HepG2 (cell line): ENCODE measurements around the gene CYP4F22. TPM values are rescaled to one million over a fixed set of nuclear protein-coding genes. Genes with fewer than 3 reads are reported as not detected.

Experiments
- BORCS8-MEF2B ChIP-seq: sonication (generic); formaldehyde crosslinking; IDR thresholded peaks from 2 replicates; pipeline ENCODE4 v1.8.0; 2022; ENCODE audit warnings: mild to moderate bottlenecking, missing genetic modification reagents
- ELF3 ChIP-seq: IDR thresholded peaks from 2 replicates; pipeline ENCODE4 v1.6.1; 2016; ENCODE audit warnings: missing genetic modification reagents, missing compliant biosample characterization
- FOXM1 ChIP-seq: sonication (generic); formaldehyde crosslinking; IDR thresholded peaks from 2 replicates; pipeline ENCODE4 v1.5.0; 2020; ENCODE audit warnings: missing genetic modification reagents
- KDM3A ChIP-seq: IDR thresholded peaks from 2 replicates; pipeline ENCODE4 v1.6.1; 2018; ENCODE audit warnings: low read depth, missing compliant biosample characterization
- KLF9 ChIP-seq: IDR thresholded peaks from 2 replicates; pipeline ENCODE4 v1.6.1; 2016; ENCODE audit warnings: low read depth
- KMT2A ChIP-seq: sonication (generic); formaldehyde crosslinking; IDR thresholded peaks from 2 replicates; pipeline ENCODE4 v1.4.0; 2020; ENCODE audit warnings: missing genetic modification reagents
- LCORL ChIP-seq, 2 experiments: fragments of 450-650 bp in 1 of 2; sonication (generic) in 1 of 2; formaldehyde crosslinking in 1 of 2; IDR thresholded peaks; 2 replicates each; pipeline versions ENCODE4 v1.5.0 to v1.6.1; 2017 to 2020; ENCODE audit warnings: antibody characterized with exemption in 1 of 2, missing genetic modification reagents in 1 of 2
- MED13 ChIP-seq: sonication (generic); formaldehyde crosslinking; IDR thresholded peaks from 2 replicates; pipeline ENCODE4 v1.5.0; 2020; ENCODE audit warnings: missing genetic modification reagents
- MTF2 ChIP-seq: sonication (generic); formaldehyde crosslinking; IDR thresholded peaks from 2 replicates; pipeline ENCODE4 v1.5.0; 2020; ENCODE audit warnings: missing genetic modification reagents, borderline replicate concordance
- PCBP1 ChIP-seq: fragments of 200-400 bp; formaldehyde crosslinking; IDR thresholded peaks from 2 replicates; pipeline ENCODE4 v1.6.1; 2017; ENCODE audit warnings: mild to moderate bottlenecking, low read depth, low read length, borderline replicate concordance
- POGZ ChIP-seq: sonication (generic); formaldehyde crosslinking; IDR thresholded peaks from 2 replicates; pipeline ENCODE4 v1.4.0; 2020; ENCODE audit warnings: mild to moderate bottlenecking, missing genetic modification reagents
- RARG ChIP-seq: sonication (generic); formaldehyde crosslinking; IDR thresholded peaks from 2 replicates; pipeline ENCODE4 v1.4.0; 2020; ENCODE audit warnings: low read depth, mild to moderate bottlenecking, missing genetic modification reagents
- SPEN ChIP-seq: sonication (generic); formaldehyde crosslinking; IDR thresholded peaks from 2 replicates; pipeline ENCODE4 v1.5.1; 2020; ENCODE audit warnings: low read depth, mild to moderate bottlenecking, missing genetic modification reagents
- ZNF143 ChIP-seq: sonication (generic); formaldehyde crosslinking; IDR thresholded peaks from 2 replicates; pipeline ENCODE4 v1.4.0; 2020; ENCODE audit warnings: missing genetic modification reagents
- ZNF3 ChIP-seq: IDR thresholded peaks from 2 replicates; pipeline ENCODE4 v1.7.0; 2017; ENCODE audit warnings: inconsistent platforms
- ZNF468 ChIP-seq: sonication (generic); formaldehyde crosslinking; IDR thresholded peaks from 2 replicates; pipeline ENCODE4 v1.8.0; 2022; ENCODE audit warnings: mild to moderate bottlenecking, moderate library complexity, missing genetic modification reagents
- ZNF629 ChIP-seq: sonication (generic); formaldehyde crosslinking; conservative IDR thresholded peaks from 2 replicates; pipeline ENCODE4 v1.5.0; 2020; ENCODE audit warnings: missing genetic modification reagents
- ZNF766 ChIP-seq: sonication (generic); formaldehyde crosslinking; IDR thresholded peaks from 2 replicates; pipeline ENCODE4 v1.5.0; 2020; ENCODE audit warnings: missing genetic modification reagents, borderline replicate concordance
- ZSCAN30 ChIP-seq: sonication (generic); formaldehyde crosslinking; IDR thresholded peaks from 2 replicates; pipeline ENCODE4 v1.5.0; 2020; ENCODE audit warnings: mild to moderate bottlenecking, missing genetic modification reagents
- polyA plus RNA-seq, 8 experiments: library from polyadenylated mRNA; depleted of rRNA in 3 of 8; stranded (reverse) in 7 of 8; unstranded in 1 of 8; fragments of >200 nt; fragmentation: Illumina TruSeq in 4 of 8; extraction: Trizol in 4 of 8; gene quantifications; 2 replicates each; pipeline versions ENCODE4 v1.2.1 to v1.2.3, GENCODE V29; 2011 to 2016; ENCODE audit warnings: low read depth in 4 of 8, missing spikeins in 1 of 8, mixed read lengths in 1 of 8; ENCODE audit not compliant: insufficient read depth in 1 of 8
- total RNA-seq, 5 experiments: library from RNA; depleted of rRNA; stranded (reverse); fragments of >200 nt; fragmentation: Illumina TruSeq; extraction: Trizol; gene quantifications; 2 replicates each; pipeline ENCODE4 v1.2.3, GENCODE V29; 2016; ENCODE audit warnings: low read depth in 1 of 5
- TF ChIP-seq, protein P1 (sequence below): sonication (generic); formaldehyde crosslinking; IDR thresholded peaks from 2 replicates; pipeline ENCODE4 v1.5.1; 2020; ENCODE audit warnings: mild to moderate bottlenecking, missing genetic modification reagents, borderline replicate concordance
- TF ChIP-seq, protein P2 (sequence below): sonication (generic); formaldehyde crosslinking; IDR thresholded peaks from 2 replicates; pipeline ENCODE4 v1.5.1; 2020; ENCODE audit warnings: missing genetic modification reagents, mild to moderate bottlenecking, borderline replicate concordance
- TF ChIP-seq, protein P3 (sequence below): sonication (generic); formaldehyde crosslinking; IDR thresholded peaks from 2 replicates; pipeline ENCODE4 v1.4.0; 2020; ENCODE audit warnings: missing genetic modification reagents

Gene CYP4F22
- total and polyA plus RNA-seq, 2 of the 13 experiments (the other 11 are each of a cell fraction or from before 2014, with no cell fraction given): 0.05 TPM; not detected in 1

DNA sequence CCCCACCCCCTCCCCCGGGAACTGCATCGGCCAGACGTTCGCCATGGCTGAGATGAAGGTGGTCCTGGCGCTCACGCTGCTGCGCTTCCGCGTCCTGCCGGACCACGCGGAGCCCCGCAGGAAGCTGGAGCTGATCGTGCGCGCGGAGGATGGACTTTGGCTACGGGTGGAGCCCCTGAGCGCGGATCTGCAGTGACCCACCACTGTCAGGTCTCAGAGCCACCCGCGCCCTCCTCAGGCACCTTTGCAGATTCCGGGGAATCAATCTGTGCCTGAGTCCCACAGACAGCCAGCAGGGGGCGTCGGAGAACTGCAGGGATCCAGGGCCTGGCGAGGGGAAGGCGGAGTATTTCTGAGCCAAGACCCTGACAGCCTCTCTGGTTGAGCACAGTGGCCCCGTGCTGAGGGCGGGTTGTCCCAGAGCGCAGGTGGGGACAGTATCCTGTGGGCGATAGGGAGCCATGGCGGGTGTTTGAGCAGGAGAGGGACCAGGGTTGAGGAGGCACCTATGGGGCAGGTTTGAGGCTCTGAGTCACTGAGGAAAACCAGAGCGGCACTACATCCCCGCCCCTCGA lies 76.3 kb downstream of the CYP4F22 start (continued):
- TF ChIP-seq, protein P1, sequence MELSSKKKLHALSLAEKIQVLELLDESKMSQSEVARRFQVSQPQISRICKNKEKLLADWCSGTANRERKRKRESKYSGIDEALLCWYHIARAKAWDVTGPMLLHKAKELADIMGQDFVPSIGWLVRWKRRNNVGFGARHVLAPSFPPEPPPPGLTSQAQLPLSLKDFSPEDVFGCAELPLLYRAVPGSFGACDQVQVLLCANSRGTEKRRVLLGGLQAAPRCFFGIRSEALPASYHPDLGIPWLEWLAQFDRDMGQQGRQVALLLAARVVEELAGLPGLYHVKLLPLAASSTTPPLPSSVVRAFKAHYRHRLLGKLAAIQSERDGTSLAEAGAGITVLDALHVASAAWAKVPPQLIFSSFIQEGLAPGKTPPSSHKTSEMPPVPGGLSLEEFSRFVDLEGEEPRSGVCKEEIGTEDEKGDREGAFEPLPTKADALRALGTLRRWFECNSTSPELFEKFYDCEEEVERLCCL: no peak
- TF ChIP-seq ELF3 (no peak), KDM3A (CRISPR knock-in tag) (0 out of 2 replicates have a peak, but pooled peaks have one; percentile 49), LCORL (IDR thresholded peaks at IDR 0.05) (no peak), LCORL (CRISPR knock-in tag; IDR thresholded peaks at IDR 0.05) (0 out of 2 replicates have a peak, but pooled peaks have one; percentile 40), SPEN (CRISPR knock-in tag) (no peak), MTF2 (no peak), ZNF143 (CRISPR knock-in tag) (no peak), PCBP1 (no peak), MED13 (CRISPR knock-in tag) (no peak), ZNF3 (CRISPR knock-in tag) (no peak), ZNF468 (CRISPR knock-in tag) (no peak), ZNF766 (CRISPR knock-in tag) (no peak), BORCS8-MEF2B (no peak), FOXM1 (CRISPR knock-in tag) (no peak), RARG (CRISPR knock-in tag) (no peak), ZSCAN30 (CRISPR knock-in tag) (no peak), ZNF629 (CRISPR knock-in tag) (no peak), KMT2A (CRISPR knock-in tag) (no peak), KLF9 (CRISPR knock-in tag) (no peak), POGZ (CRISPR knock-in tag) (no peak)
- TF ChIP-seq, protein P2, sequence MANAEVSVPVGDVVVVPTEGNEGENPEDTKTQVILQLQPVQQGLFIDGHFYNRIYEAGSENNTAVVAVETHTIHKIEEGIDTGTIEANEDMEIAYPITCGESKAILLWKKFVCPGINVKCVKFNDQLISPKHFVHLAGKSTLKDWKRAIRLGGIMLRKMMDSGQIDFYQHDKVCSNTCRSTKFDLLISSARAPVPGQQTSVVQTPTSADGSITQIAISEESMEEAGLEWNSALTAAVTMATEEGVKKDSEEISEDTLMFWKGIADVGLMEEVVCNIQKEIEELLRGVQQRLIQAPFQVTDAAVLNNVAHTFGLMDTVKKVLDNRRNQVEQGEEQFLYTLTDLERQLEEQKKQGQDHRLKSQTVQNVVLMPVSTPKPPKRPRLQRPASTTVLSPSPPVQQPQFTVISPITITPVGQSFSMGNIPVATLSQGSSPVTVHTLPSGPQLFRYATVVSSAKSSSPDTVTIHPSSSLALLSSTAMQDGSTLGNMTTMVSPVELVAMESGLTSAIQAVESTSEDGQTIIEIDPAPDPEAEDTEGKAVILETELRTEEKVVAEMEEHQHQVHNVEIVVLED: 0 out of 2 replicates have a peak, but pooled peaks have one; percentile 24
- TF ChIP-seq, protein P3, sequence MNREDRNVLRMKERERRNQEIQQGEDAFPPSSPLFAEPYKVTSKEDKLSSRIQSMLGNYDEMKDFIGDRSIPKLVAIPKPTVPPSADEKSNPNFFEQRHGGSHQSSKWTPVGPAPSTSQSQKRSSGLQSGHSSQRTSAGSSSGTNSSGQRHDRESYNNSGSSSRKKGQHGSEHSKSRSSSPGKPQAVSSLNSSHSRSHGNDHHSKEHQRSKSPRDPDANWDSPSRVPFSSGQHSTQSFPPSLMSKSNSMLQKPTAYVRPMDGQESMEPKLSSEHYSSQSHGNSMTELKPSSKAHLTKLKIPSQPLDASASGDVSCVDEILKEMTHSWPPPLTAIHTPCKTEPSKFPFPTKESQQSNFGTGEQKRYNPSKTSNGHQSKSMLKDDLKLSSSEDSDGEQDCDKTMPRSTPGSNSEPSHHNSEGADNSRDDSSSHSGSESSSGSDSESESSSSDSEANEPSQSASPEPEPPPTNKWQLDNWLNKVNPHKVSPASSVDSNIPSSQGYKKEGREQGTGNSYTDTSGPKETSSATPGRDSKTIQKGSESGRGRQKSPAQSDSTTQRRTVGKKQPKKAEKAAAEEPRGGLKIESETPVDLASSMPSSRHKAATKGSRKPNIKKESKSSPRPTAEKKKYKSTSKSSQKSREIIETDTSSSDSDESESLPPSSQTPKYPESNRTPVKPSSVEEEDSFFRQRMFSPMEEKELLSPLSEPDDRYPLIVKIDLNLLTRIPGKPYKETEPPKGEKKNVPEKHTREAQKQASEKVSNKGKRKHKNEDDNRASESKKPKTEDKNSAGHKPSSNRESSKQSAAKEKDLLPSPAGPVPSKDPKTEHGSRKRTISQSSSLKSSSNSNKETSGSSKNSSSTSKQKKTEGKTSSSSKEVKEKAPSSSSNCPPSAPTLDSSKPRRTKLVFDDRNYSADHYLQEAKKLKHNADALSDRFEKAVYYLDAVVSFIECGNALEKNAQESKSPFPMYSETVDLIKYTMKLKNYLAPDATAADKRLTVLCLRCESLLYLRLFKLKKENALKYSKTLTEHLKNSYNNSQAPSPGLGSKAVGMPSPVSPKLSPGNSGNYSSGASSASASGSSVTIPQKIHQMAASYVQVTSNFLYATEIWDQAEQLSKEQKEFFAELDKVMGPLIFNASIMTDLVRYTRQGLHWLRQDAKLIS: no peak
